ENCODE measurements around the gene CHAF1A. TPM values are rescaled to one million over a fixed set of nuclear protein-coding genes. Genes with fewer than 3 reads are reported as not detected.
A peak's percentile ranks its signal among the peaks of the same experiment; 100 is the strongest.

CHAF1A gene
- total RNA-seq, 4 donors from 2014 or later = 8.5 to 28.9 (median 11.1) TPM

DNA sequence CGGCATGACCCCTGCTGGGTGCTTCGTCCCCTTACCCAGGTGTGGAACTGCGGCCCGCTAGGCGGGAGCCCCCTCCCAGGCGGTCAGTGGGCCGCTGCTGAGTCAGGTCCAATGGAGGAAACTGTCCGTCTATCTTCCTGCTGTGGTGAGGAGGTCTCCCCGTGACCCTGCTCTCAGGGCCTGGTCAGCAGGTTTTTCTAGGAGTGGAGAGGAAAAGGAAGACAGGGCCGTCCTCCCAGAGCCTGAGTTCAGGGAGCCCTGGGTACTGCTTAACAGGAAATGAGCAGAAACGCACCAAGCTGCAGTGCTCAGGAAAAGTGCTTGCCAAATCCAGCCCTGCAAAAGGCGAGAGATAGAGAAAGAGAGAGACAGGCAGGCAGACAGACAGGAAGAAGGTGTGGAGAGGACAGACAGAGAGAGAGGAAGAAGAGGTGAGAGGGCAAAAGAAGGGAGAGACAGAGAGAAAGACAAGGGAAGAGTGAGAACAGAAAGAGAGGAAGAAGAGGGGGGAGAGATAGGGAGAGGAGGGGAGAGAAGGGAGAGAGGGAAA lies 12.3 kb upstream of the CHAF1A start:
- Histone ChIP-seq H3K27me3 (no peaks in the 10 kb centered on the region), H3K36me3 (peaks cover 0 to 6% (median 0%) of the 10 kb centered on the region in 4 donors), H3K27ac (peak overlapping the region; percentile 64 to 76 (median 70)), H3K9me3 (no peaks in the 10 kb centered on the region), H3K4me3 (no peak overlapping the region), H3K4me1 (peaks cover 23 to 71% (median 42%) of the 10 kb centered on the region in 4 donors)
- WGBS, 2 donors (ENCODE audit: low coverage in 1 of 2) = 78% methylated on average over 12 of the region's 12 CpGs; no CpG with 5 or more reads in 1 of the 2 donors
- in situ Hi-C loops (cut with MboI; ENCODE audit: low pct_ligation_motif_present in 1 of 4, low pct_unique_long_range_greater_than_20kb in 1 of 4, low sequenced_read_pairs in 3 of 4) (no loop called here), intact Hi-C loops (cut with DNase I; ENCODE audit: low total_unique reads) (no loop called here)
- DNase-seq = peak; percentile 30
- TF ChIP-seq, protein P1, sequence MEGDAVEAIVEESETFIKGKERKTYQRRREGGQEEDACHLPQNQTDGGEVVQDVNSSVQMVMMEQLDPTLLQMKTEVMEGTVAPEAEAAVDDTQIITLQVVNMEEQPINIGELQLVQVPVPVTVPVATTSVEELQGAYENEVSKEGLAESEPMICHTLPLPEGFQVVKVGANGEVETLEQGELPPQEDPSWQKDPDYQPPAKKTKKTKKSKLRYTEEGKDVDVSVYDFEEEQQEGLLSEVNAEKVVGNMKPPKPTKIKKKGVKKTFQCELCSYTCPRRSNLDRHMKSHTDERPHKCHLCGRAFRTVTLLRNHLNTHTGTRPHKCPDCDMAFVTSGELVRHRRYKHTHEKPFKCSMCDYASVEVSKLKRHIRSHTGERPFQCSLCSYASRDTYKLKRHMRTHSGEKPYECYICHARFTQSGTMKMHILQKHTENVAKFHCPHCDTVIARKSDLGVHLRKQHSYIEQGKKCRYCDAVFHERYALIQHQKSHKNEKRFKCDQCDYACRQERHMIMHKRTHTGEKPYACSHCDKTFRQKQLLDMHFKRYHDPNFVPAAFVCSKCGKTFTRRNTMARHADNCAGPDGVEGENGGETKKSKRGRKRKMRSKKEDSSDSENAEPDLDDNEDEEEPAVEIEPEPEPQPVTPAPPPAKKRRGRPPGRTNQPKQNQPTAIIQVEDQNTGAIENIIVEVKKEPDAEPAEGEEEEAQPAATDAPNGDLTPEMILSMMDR (IDR thresholded peaks at IDR 0.05) = no peak
- TF ChIP-seq POLR2AphosphoS5 (IDR thresholded peaks at IDR 0.05) (no peak), EP300 (IDR thresholded peaks at IDR 0.05; ENCODE audit: low read depth) (no peak), POLR2A (IDR thresholded peaks at IDR 0.05) (no peak)

DNA sequence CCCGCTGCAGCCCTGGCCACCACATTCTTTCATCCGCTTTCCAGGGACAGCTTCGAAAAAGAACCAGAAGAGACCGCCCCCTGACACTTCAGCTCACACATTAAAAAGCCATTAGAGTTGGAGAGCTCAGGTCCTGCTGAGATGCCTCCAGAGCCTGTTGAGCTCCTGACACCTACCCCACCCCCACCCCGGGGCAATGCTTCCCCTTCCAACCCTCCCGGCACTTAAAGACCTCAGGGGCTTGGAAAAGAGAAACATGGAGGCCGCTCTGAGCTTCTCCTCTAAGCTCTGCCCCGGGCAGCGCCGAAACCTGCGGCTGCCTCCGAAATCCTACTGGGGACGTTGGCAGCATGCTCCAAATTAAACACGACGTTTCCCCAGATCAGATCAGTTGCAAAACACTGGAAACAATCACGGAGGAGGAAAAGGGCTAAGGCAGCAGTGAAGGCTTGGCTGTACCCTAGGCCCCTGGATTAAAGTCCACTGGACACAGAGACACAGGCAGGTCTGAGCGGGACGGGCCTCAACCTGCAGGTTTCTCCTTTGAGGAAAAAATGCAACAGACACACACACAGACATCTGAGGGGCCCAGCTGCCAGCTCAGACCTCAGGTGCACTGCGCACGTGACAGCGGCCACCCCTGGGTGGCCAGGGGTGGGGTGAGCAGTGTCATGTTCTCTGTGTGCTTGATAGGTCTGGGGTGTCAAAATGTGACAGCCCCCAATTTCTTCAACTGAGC lies 11.7 kb upstream of the CHAF1A start:
- no peak for TF ChIP-seq POLR2AphosphoS5 (IDR thresholded peaks at IDR 0.05)
- no peak for TF ChIP-seq EP300 (IDR thresholded peaks at IDR 0.05; ENCODE audit: low read depth)
- TF ChIP-seq, protein P1 (IDR thresholded peaks at IDR 0.05) = no peak
- TF ChIP-seq POLR2A (IDR thresholded peaks at IDR 0.05) = no peak
- intact Hi-C loops (cut with DNase I; ENCODE audit: low total_unique reads) = no loop called here
- Histone ChIP-seq H3K36me3 (peaks cover 0 to 6% (median 0%) of the 10 kb centered on the region in 4 donors), H3K27me3 (no peaks in the 10 kb centered on the region), H3K9me3 (no peaks in the 10 kb centered on the region), H3K27ac (peak overlapping the region; percentile 64 to 76 (median 70)), H3K4me1 (peaks cover 23 to 71% (median 42%) of the 10 kb centered on the region in 4 donors), H3K4me3 (no peak overlapping the region)
- DNase-seq = no peak
- 32 to 68% methylated on average over 4 to 21 of the region's 21 CpGs for WGBS, 2 donors (ENCODE audit: low coverage in 1 of 2)
- in situ Hi-C loops (cut with MboI; ENCODE audit: low pct_ligation_motif_present in 1 of 4, low pct_unique_long_range_greater_than_20kb in 1 of 4, low sequenced_read_pairs in 3 of 4) = no loop called here

DNA sequence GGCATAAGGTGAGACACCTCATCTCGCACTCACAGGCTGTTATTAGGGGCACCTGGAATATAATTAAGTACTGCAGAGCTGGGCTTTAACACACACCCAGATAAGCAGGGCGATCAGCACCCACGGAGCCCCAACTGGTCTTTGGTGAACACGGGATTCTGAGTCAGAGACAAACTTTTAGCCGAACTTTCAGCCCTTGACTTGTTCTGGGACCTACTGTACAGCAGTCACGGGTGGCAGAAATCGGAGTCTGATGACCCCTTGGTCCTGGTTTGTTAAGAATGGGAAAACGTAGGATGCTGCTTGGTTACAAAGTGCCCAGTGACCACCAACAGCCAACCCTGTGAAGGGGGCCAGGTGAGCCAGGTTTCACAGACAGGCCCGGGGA lies 11.1 kb upstream of the CHAF1A start:
- DNase-seq = no peak
- H3K36me3 ChIP-seq = peaks cover 0 to 6% (median 0%) of the 10 kb centered on the region in 4 donors
- 74% methylated on average over 9 of the region's 9 CpGs; no CpG with 5 or more reads in 1 of the 2 donors for WGBS, 2 donors (ENCODE audit: low coverage in 1 of 2)
- in situ Hi-C loops (cut with MboI; ENCODE audit: low pct_ligation_motif_present in 1 of 4, low pct_unique_long_range_greater_than_20kb in 1 of 4, low sequenced_read_pairs in 3 of 4) (no loop called here), intact Hi-C loops (cut with DNase I; ENCODE audit: low total_unique reads) (no loop called here)
- no peak overlapping the region for H3K4me3 ChIP-seq
- TF ChIP-seq POLR2AphosphoS5 (IDR thresholded peaks at IDR 0.05) = no peak
- TF ChIP-seq, protein P1 (IDR thresholded peaks at IDR 0.05) = no peak
- no peak for TF ChIP-seq EP300 (IDR thresholded peaks at IDR 0.05; ENCODE audit: low read depth)
- no peak for TF ChIP-seq POLR2A (IDR thresholded peaks at IDR 0.05)
- H3K4me1 ChIP-seq = peaks cover 23 to 71% (median 42%) of the 10 kb centered on the region in 4 donors
- H3K27me3 ChIP-seq = no peaks in the 10 kb centered on the region
- H3K9me3 ChIP-seq = no peaks in the 10 kb centered on the region
- H3K27ac ChIP-seq = peak overlapping the region; percentile 64 to 76 (median 70)

DNA sequence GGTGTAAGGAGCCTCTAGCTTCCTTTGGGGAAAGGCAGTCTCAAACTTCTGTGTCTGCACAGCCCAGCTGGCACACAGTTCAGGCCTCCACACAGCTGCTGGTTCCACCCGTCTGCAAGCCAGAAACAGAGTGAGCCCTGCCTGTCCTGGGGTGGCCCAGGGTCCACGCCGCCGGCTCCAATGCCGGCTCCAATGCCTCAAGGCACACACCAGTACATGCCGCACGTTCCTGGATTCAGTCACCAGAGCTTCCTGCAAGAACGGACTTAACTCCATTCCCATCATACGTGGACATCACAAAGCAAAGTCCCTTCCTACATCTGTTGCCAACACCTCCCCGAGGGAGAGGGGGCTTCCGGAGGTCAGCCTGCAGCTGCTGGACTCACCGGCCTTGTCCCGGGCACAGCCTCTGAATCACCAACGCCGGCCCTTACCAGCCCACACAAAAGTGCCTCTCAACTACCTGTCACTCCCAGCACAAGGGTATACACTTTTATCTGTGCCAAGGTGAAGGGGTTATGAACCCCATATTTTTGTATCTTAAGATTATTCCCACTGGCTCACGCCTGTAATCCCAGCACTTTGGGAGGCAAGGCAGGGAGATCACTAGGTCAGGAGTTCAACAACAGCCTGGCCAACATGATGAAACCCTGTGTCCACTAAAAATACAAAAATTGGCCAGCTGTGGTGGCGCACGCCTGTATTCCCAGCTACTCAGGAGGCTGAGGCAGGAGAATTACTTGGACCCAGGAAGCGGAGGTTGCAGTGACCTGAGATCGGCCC lies 10.5 kb upstream of the CHAF1A start:
- Histone ChIP-seq H3K4me1 (peaks cover 23 to 73% (median 42%) of the 10 kb centered on the region in 4 donors), H3K27me3 (no peaks in the 10 kb centered on the region), H3K9me3 (no peaks in the 10 kb centered on the region), H3K36me3 (peaks cover 0 to 6% (median 0%) of the 10 kb centered on the region in 4 donors), H3K27ac (peak overlapping the region; percentile 64 to 76 (median 70)), H3K4me3 (no peak overlapping the region)
- no peak for TF ChIP-seq EP300 (IDR thresholded peaks at IDR 0.05; ENCODE audit: low read depth)
- TF ChIP-seq POLR2A (IDR thresholded peaks at IDR 0.05) = no peak
- TF ChIP-seq, protein P1 (IDR thresholded peaks at IDR 0.05) = no peak
- TF ChIP-seq POLR2AphosphoS5 (IDR thresholded peaks at IDR 0.05) = peak in 2 of 3 donors; percentile 21 to 51
- in situ Hi-C loops (cut with MboI; ENCODE audit: low pct_ligation_motif_present in 1 of 4, low pct_unique_long_range_greater_than_20kb in 1 of 4, low sequenced_read_pairs in 3 of 4) = no loop called here
- WGBS, 2 donors (ENCODE audit: low coverage in 1 of 2) = 53 to 68% methylated on average over 3 to 20 of the region's 20 CpGs
- DNase-seq = no peak
- intact Hi-C loops (cut with DNase I; ENCODE audit: low total_unique reads) = no loop called here
